H1 (cell line): Measurements from ENCODE around the gene CD84. TPM values are rescaled to one million over a fixed set of nuclear protein-coding genes. Genes with fewer than 3 reads are reported as not detected.

ENCODE experiments used
- CTCF ChIA-PET: fragments of 300-600 bp; sonication (Branson Sonifier 250); formaldehyde crosslinking; loops from one replicate; lab custom pipeline; 2021; ENCODE audit not compliant: partially characterized antibody; lab: Charles Lee
- POLR2A ChIA-PET: fragments of 300-600 bp; sonication (Branson Sonifier 250); formaldehyde crosslinking; loops from one replicate; lab custom pipeline; 2021; ENCODE audit warnings: inconsistent platforms; ENCODE audit not compliant: partially characterized antibody; lab: Charles Lee
- DNase-seq, 2 experiments: peaks; one replicate each; pipeline versions ENCODE4 v3.0.0 to v3.0.0-alpha.2; 2010 to 2022; ENCODE audit warnings: low spot score in 2 of 2, low read depth in 1 of 2, mixed read lengths in 1 of 2
- FAIRE-seq: peaks from 2 replicates; lab custom pipeline; 2011; peaks lifted over from hg19 to GRCh38; lab: Jason Lieb, UNC
- H2AFZ ChIP-seq: 2 replicates; pipeline ENCODE4 v1.8.1; 2012; ENCODE audit warnings: low read length, inconsistent platforms
- H2AK5ac ChIP-seq: 2 replicates; pipeline ENCODE4 v1.6.1; 2013; ENCODE audit warnings: low read depth, low read length
- H2BK120ac ChIP-seq: replicated peaks from 2 replicates; pipeline ENCODE3; 2013; ENCODE audit warnings: low read depth, low read length, inconsistent platforms
- H2BK12ac ChIP-seq: 2 replicates; pipeline ENCODE4 v1.6.1; 2013; ENCODE audit warnings: low read depth, low read length
- H2BK15ac ChIP-seq: 2 replicates; pipeline ENCODE4 v1.6.1; 2013; ENCODE audit warnings: low read length
- H2BK20ac ChIP-seq: 2 replicates; pipeline ENCODE4 v1.6.1; 2013; ENCODE audit warnings: low read length
- H2BK5ac ChIP-seq: 2 replicates; pipeline ENCODE4 v1.6.1; 2013; ENCODE audit warnings: low read depth, low read length
- H3K14ac ChIP-seq: 2 replicates; pipeline ENCODE4 v1.6.1; 2013; ENCODE audit warnings: inconsistent platforms; ENCODE audit not compliant: insufficient read length
- H3K18ac ChIP-seq: 2 replicates; pipeline ENCODE4 v1.6.1; 2013; ENCODE audit warnings: low read length; ENCODE audit errors: extremely low read depth
- H3K23ac ChIP-seq: 2 replicates; pipeline ENCODE4 v1.6.1; 2013; ENCODE audit warnings: inconsistent platforms; ENCODE audit not compliant: insufficient read length
- H3K23me2 ChIP-seq: 2 replicates; pipeline ENCODE4 v1.6.1; 2013; ENCODE audit warnings: low read depth, low read length
- H3K27ac ChIP-seq: 2 replicates; pipeline ENCODE4 v1.6.1; 2011; ENCODE audit warnings: low read depth, low read length, inconsistent platforms
- H3K27me3 ChIP-seq, 4 experiments: replicated peaks in 1 of 4; 1 replicate in 1 of 4; 2 replicates in 3 of 4; pipeline versions ENCODE4 v1.6.1 to v1.8.1; 2011 to 2013; ENCODE audit warnings: low read length in 3 of 4, mild to moderate bottlenecking in 3 of 4, inconsistent platforms in 2 of 4, mixed read lengths in 2 of 4, moderate library complexity in 1 of 4; ENCODE audit not compliant: control insufficient read depth in 3 of 4, insufficient read depth in 3 of 4; ENCODE audit errors: extremely low read depth in 1 of 4
- H3K36me3 ChIP-seq, 4 experiments: 2 replicates each; pipeline versions ENCODE4 v1.6.1 to v1.8.1; 2011 to 2013; ENCODE audit warnings: mild to moderate bottlenecking in 4 of 4, low read length in 3 of 4, moderate library complexity in 2 of 4, control low read depth in 1 of 4, inconsistent platforms in 1 of 4; ENCODE audit not compliant: insufficient read depth in 4 of 4, control insufficient read depth in 2 of 4
- H3K4ac ChIP-seq: replicated peaks from 2 replicates; pipeline ENCODE3; 2013; ENCODE audit warnings: low read length, low read depth, mixed read lengths, inconsistent platforms; ENCODE audit not compliant: insufficient read length
- H3K4me1 ChIP-seq, 4 experiments: replicated peaks in 1 of 4; 1 replicate in 1 of 4; 2 replicates in 3 of 4; pipeline versions ENCODE4 v1.6.1 to v1.8.1; 2011 to 2013; ENCODE audit warnings: low read length in 3 of 4, inconsistent platforms in 2 of 4, mixed read lengths in 1 of 4; ENCODE audit not compliant: insufficient read depth in 4 of 4, control insufficient read depth in 3 of 4
- H3K4me2 ChIP-seq, 2 experiments: 2 replicates each; pipeline versions ENCODE4 v1.6.1 to v1.8.1; 2011 to 2013; ENCODE audit warnings: low read depth in 2 of 2, low read length in 2 of 2, control low read depth in 1 of 2, inconsistent platforms in 1 of 2, mild to moderate bottlenecking in 1 of 2; ENCODE audit not compliant: insufficient read depth in 1 of 2
- H3K4me3 ChIP-seq, 4 experiments: fragments of 200-600, 300-600 bp in 1 of 4; sonication (generic), shearing (Covaris generic), sonication (Bioruptor Twin) in 1 of 4; 2 replicates each; pipeline versions ENCODE4 v1.5.1 to v1.8.1; 2011 to 2016; ENCODE audit warnings: low read length in 4 of 4, low read depth in 3 of 4, control low read depth in 2 of 4, inconsistent platforms in 2 of 4, mild to moderate bottlenecking in 2 of 4, mixed read lengths in 1 of 4, moderate library complexity in 1 of 4; ENCODE audit not compliant: insufficient read depth in 2 of 4; ENCODE audit errors: extremely low read depth in 1 of 4
- H3K56ac ChIP-seq: replicated peaks from 2 replicates; pipeline ENCODE3; 2013; ENCODE audit warnings: low read depth, mild to moderate bottlenecking, mixed read lengths, low read length, inconsistent platforms; ENCODE audit not compliant: insufficient read length
- H3K79me1 ChIP-seq: 2 replicates; pipeline ENCODE4 v1.6.1; 2013; ENCODE audit warnings: low read depth, low read length, control low read depth
- H3K79me2 ChIP-seq, 2 experiments: 2 replicates each; pipeline versions ENCODE4 v1.6.1 to v1.8.1; 2012 to 2013; ENCODE audit warnings: low read length in 2 of 2, mild to moderate bottlenecking in 2 of 2, inconsistent platforms in 1 of 2; ENCODE audit not compliant: insufficient read depth in 2 of 2, control insufficient read depth in 1 of 2
- H3K9ac ChIP-seq, 4 experiments: replicated peaks in 1 of 4; 1 replicate in 1 of 4; 2 replicates in 3 of 4; pipeline versions ENCODE4 v1.6.1 to v1.8.1; 2011 to 2013; ENCODE audit warnings: low read depth in 3 of 4, low read length in 3 of 4, control low read depth in 2 of 4, mild to moderate bottlenecking in 2 of 4, moderate library complexity in 2 of 4, inconsistent platforms in 1 of 4; ENCODE audit errors: extremely low read depth in 1 of 4
- H3K9me3 ChIP-seq, 2 experiments: 2 replicates each; pipeline versions ENCODE4 v1.6.1 to v1.8.1; 2012 to 2013; ENCODE audit warnings: mild to moderate bottlenecking in 2 of 2, moderate library complexity in 2 of 2, control low read depth in 1 of 2, inconsistent platforms in 1 of 2, low read depth in 1 of 2, low read length in 1 of 2, mixed read lengths in 1 of 2; ENCODE audit not compliant: insufficient read depth in 2 of 2
- H4K20me1 ChIP-seq, 2 experiments: replicated peaks in 1 of 2; 2 replicates each; pipeline versions ENCODE3 to v1.8.1; 2011 to 2013; ENCODE audit warnings: inconsistent platforms in 2 of 2, low read length in 2 of 2, mild to moderate bottlenecking in 1 of 2; ENCODE audit not compliant: insufficient read depth in 2 of 2, control insufficient read depth in 1 of 2
- H4K5ac ChIP-seq: 2 replicates; pipeline ENCODE4 v1.6.1; 2013; ENCODE audit warnings: low read length, low read depth, mixed read lengths, inconsistent platforms; ENCODE audit not compliant: insufficient read length
- H4K8ac ChIP-seq: 2 replicates; pipeline ENCODE4 v1.8.0; 2013; ENCODE audit warnings: mild to moderate bottlenecking, moderate library complexity, low read length, inconsistent platforms; ENCODE audit not compliant: insufficient read depth; ENCODE audit errors: extremely low read depth
- H4K91ac ChIP-seq: replicated peaks from 2 replicates; pipeline ENCODE3; 2013; ENCODE audit warnings: low read length, mixed read lengths, inconsistent platforms; ENCODE audit not compliant: insufficient read length
- ATF3 ChIP-seq: IDR thresholded peaks from 2 replicates; pipeline ENCODE4 v1.6.1; 2011; ENCODE audit warnings: low read depth, mild to moderate bottlenecking, low read length; ENCODE audit not compliant: insufficient read depth
- CTBP2 ChIP-seq: IDR thresholded peaks from 2 replicates; pipeline ENCODE4 v1.7.0; 2011; ENCODE audit warnings: borderline replicate concordance, mild to moderate bottlenecking, moderate library complexity, mixed read lengths, low read length; ENCODE audit not compliant: insufficient read depth, insufficient read length
- JUN ChIP-seq: IDR thresholded peaks from 2 replicates; pipeline ENCODE4 v1.6.1; 2011; ENCODE audit warnings: low read depth, mild to moderate bottlenecking, improper control_type of control experiment, low read length
- MAFK ChIP-seq: IDR thresholded peaks from 2 replicates; pipeline ENCODE4 v1.6.1; 2012; ENCODE audit warnings: low read depth, mild to moderate bottlenecking, improper control_type of control experiment, low read length
- POLR2AphosphoS5 ChIP-seq: IDR thresholded peaks from 2 replicates; pipeline ENCODE4 v1.6.1; 2011; ENCODE audit warnings: low read depth, low read length
- SIN3A ChIP-seq, 2 experiments: IDR thresholded peaks in 1 of 2; conservative IDR thresholded peaks in 1 of 2; 2 replicates each; pipeline ENCODE4 v1.6.1; 2011 to 2012; ENCODE audit warnings: low read length in 2 of 2, improper control_type of control experiment in 1 of 2, low read depth in 1 of 2, mild to moderate bottlenecking in 1 of 2
- TEAD4 ChIP-seq: IDR thresholded peaks from 2 replicates; pipeline ENCODE4 v1.6.1; 2012; ENCODE audit warnings: low read depth, low read length, inconsistent platforms, mixed read lengths
- WGBS, 2 experiments: shearing (Covaris generic) in 1 of 2; methylation state at CpG; one replicate each; pipeline versions ENCODE4 v1.1.6 to v1.1.7; 2013 to 2015; ENCODE audit warnings: low lambda C conversion rate in 2 of 2, mixed read lengths in 2 of 2, inconsistent platforms in 1 of 2, low coverage in 1 of 2, missing lambda C conversion rate in 1 of 2; ENCODE audit not compliant: insufficient replicate concordance in 2 of 2, insufficient coverage in 1 of 2, insufficient read length in 1 of 2; ENCODE audit errors: extremely low coverage in 1 of 2, missing lambda C conversion rate in 1 of 2; 5-methylcytosine and 5-hydroxymethylcytosine counted together
- polyA plus RNA-seq, 7 experiments: library from polyadenylated mRNA; depleted of rRNA in 3 of 7; stranded (reverse) in 5 of 7; unstranded in 2 of 7; fragments of >200 nt in 5 of 7; fragments of 200-250 nt in 2 of 7; gene quantifications; 1 replicate in 5 of 7; 2 replicates in 1 of 7; 4 replicates in 1 of 7; pipeline versions ENCODE4 v1.2.1 to v1.2.3, GENCODE V29; 2011 to 2013; ENCODE audit warnings: missing spikeins in 2 of 7, mixed read lengths in 2 of 7
- total RNA-seq: library from RNA; stranded (reverse); fragmentation: NEBNext Ultra II Directional; extraction: Animal tissue kit (Norgen Biotek cat#: 25700); gene quantifications from 2 replicates; pipeline ENCODE4 v1.2.1, GENCODE V29; 2021

The CD84 gene
- total and polyA plus RNA-seq, 2 of the 8 experiments (the other 6 are each of a cell fraction or from before 2014, with no cell fraction given) = not detected

- H4K20me1 ChIP-seq = no peaks in the 10 kb centered on the region
- H3K23me2 ChIP-seq = no peaks in the 10 kb centered on the region
- TF ChIP-seq POLR2AphosphoS5 (no peak), CTBP2 (no peak), TEAD4 (no peak), JUN (no peak), MAFK (no peak), ATF3 (no peak), SIN3A (conservative IDR thresholded peaks at IDR 0.05 in 1 of 2, IDR thresholded peaks at IDR 0.05 in 1 of 2; ENCODE audit: low read depth in 1 of 2, low read length in 2 of 2) (no peak)
- no peak overlapping the region for H3K23ac ChIP-seq
- no peak overlapping the region for H3K9ac ChIP-seq
- H3K18ac ChIP-seq = no peak overlapping the region
- peaks cover 0 to 2% (median 0%) of the 10 kb centered on the region in 4 experiments; a peak in 1 of 7 replicates for H3K4me1 ChIP-seq
- H3K9me3 ChIP-seq = peaks cover 0 to 3% of the 10 kb centered on the region in 2 experiments; a peak in 1 of 4 replicates
- POLR2A ChIA-PET = no interaction called here
- H2AFZ ChIP-seq = no peak overlapping the region; the same call in 1 of the 2 replicates
- no peaks in the 10 kb centered on the region for H3K36me3 ChIP-seq
- no peak overlapping the region for H2BK5ac ChIP-seq
- DNase-seq = no peak
- no peak overlapping the region for H4K5ac ChIP-seq
- CTCF ChIA-PET = interaction anchor here (0.6 to 9.5 kb wide), 27 partner anchors 9 to 254 kb away, joined by 3 to 88 read pairs (median 4); no protein-coding TSS in a partner anchor
- H2BK15ac ChIP-seq = no peak overlapping the region
- no peak overlapping the region for H4K91ac ChIP-seq
- H3K27ac ChIP-seq = no peak overlapping the region
- no peak overlapping the region for H2AK5ac ChIP-seq
- no peak overlapping the region for H3K4me2 ChIP-seq
- WGBS, 2 experiments = 94% methylated on average over 1 of the region's 1 CpG; no CpG with 5 or more reads in 1 of the 2 experiments
- no peaks in the 10 kb centered on the region for H3K79me2 ChIP-seq
- no peak overlapping the region for H2BK20ac ChIP-seq
- H3K27me3 ChIP-seq = no peaks in the 10 kb centered on the region
- no peak for FAIRE-seq
- no peaks in the 10 kb centered on the region for H3K79me1 ChIP-seq
- no peak overlapping the region for H3K56ac ChIP-seq
- H3K4me3 ChIP-seq = no peak overlapping the region
- H2BK120ac ChIP-seq = no peak overlapping the region
- no peak overlapping the region for H2BK12ac ChIP-seq
- no peak overlapping the region for H3K14ac ChIP-seq
- no peak overlapping the region for H3K4ac ChIP-seq
- no peak overlapping the region for H4K8ac ChIP-seq
Observed at GRCh38 chr1:160606611-160607010, 27.3 kb upstream of the CD84 start.
